ENCODE data around the gene MARCHF3.
"Not testable (repeated sequence)": the region's sequence is repeated elsewhere in the genome, so short reads cannot be mapped to it uniquely, and the experiment has no call there.

Gene MARCHF3

DNA sequence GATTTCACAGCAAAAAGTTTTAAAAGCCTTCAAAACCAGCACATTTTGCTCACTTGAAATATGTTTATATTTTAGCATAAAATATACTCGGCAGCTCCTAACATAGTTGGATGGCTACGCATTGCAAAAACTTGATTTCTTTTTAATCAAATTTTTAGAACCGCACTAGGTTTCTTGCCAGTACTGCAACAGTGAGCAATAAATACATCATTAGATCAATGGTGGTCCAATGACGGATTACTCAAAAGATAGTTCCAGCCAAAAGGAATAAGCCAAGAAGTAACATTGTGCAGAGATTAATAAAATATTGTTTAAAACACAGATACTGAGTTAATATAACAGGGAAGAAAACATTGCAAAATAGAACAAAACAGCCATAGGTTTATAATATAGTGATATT lies 5.5 kb downstream of the MARCHF3 start:
- Histone ChIP-seq H3K27ac (no peak overlapping the region), H3K9me3 (ENCODE audit: severe bottlenecking) (no peaks in the 10 kb centered on the region), H3K36me3 (no peaks in the 10 kb centered on the region), H3K27me3 (ENCODE audit: insufficient read depth, low read depth, severe bottlenecking) (no peaks in the 10 kb centered on the region), H3K4me3 (ENCODE audit: low read depth, low read length) (no peak overlapping the region)
- TF ChIP-seq, protein P1, sequence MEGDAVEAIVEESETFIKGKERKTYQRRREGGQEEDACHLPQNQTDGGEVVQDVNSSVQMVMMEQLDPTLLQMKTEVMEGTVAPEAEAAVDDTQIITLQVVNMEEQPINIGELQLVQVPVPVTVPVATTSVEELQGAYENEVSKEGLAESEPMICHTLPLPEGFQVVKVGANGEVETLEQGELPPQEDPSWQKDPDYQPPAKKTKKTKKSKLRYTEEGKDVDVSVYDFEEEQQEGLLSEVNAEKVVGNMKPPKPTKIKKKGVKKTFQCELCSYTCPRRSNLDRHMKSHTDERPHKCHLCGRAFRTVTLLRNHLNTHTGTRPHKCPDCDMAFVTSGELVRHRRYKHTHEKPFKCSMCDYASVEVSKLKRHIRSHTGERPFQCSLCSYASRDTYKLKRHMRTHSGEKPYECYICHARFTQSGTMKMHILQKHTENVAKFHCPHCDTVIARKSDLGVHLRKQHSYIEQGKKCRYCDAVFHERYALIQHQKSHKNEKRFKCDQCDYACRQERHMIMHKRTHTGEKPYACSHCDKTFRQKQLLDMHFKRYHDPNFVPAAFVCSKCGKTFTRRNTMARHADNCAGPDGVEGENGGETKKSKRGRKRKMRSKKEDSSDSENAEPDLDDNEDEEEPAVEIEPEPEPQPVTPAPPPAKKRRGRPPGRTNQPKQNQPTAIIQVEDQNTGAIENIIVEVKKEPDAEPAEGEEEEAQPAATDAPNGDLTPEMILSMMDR (IDR thresholded peaks at IDR 0.05; ENCODE audit: low read depth, low read length), result no peak
- no peak for DNase-seq

DNA sequence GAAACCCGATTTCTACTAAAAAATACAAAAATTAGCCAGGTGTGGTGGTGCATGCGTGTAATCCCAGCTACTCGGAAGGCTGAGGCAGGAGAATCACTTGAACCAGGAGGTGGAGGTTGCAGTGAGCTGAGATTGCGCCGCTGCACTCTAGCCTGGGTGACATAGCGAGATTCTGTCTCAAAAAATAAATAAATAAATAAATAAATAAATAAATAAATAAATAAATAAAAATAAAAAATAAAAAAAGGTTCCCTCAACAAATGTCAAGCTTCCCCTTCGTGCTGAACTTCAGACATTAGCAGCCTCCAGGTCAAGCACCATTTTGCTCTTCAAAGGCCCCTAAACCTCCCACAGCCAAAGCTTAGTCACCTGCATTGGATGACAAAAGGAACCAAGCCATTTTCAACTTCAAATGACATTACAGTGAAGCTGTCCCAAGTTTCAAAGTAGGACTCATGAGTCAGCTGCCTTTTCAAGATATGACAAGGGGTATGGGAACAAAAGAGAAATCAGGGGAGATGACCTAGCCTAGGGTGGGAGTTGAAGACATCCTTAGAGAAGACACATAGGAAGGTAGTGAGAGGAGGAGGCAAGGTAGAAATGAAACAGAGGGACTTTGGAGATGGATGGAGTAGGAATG lies 6.7 kb downstream of the MARCHF3 start:
- not testable (repeated sequence) for H3K36me3 ChIP-seq; DNase-seq; H3K27ac ChIP-seq; H3K27me3 ChIP-seq (ENCODE audit: insufficient read depth, low read depth, severe bottlenecking); H3K4me3 ChIP-seq (ENCODE audit: low read depth, low read length); H3K9me3 ChIP-seq (ENCODE audit: severe bottlenecking)

DNA sequence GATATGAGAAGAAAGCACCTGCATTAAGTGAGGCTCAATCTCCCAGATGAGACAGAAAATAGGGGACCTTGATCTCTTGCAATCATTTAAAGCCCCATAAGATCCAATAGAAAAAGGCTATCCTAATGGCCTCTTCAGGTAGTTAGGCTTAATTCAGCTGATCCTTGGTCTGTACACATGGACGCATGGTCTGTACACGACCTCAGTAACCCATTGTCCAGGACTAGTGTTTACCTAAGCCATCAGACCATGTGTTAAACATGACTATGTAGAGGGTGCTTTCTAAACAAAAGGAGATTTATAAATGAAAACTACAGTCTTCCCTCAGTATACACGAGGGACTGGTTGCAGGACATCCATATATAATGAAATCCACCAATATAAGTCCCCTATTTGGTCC lies 7.5 kb downstream of the MARCHF3 start:
- no peak overlapping the region for H3K27ac ChIP-seq
- no peaks in the 10 kb centered on the region for H3K36me3 ChIP-seq
- TF ChIP-seq, protein P1 (IDR thresholded peaks at IDR 0.05; ENCODE audit: low read depth, low read length), result no peak
- H3K4me3 ChIP-seq (ENCODE audit: low read depth, low read length), result no peak overlapping the region
- DNase-seq, result no peak
- H3K9me3 ChIP-seq (ENCODE audit: severe bottlenecking), result no peaks in the 10 kb centered on the region
- H3K27me3 ChIP-seq (ENCODE audit: insufficient read depth, low read depth, severe bottlenecking), result no peaks in the 10 kb centered on the region

DNA sequence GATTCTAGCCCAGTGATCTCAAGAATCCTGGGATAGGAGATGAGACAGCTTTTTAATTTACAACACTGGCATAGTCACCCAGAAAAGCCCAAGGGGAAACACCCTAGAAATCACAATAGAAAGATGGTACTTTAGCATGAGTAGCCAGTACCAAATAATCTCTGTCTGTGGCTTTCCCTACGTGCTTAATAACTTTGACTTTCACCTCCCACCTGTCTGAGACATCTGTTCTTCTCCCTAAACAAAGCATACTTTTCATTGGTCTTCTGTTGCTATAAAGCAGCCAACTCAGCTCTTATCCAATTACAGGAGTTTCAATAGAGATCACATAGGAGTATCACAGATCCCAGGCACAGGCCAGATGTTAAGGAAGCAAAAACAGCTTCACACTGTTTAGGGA lies 10.4 kb downstream of the MARCHF3 start:
- Histone ChIP-seq H3K36me3 (no peaks in the 10 kb centered on the region), H3K27ac (no peak overlapping the region), H3K27me3 (ENCODE audit: insufficient read depth, low read depth, severe bottlenecking) (no peaks in the 10 kb centered on the region), H3K9me3 (ENCODE audit: severe bottlenecking) (no peaks in the 10 kb centered on the region), H3K4me3 (ENCODE audit: low read depth, low read length) (no peak overlapping the region)
- TF ChIP-seq, protein P1 (IDR thresholded peaks at IDR 0.05; ENCODE audit: low read depth, low read length), result no peak
- no peak for DNase-seq

DNA sequence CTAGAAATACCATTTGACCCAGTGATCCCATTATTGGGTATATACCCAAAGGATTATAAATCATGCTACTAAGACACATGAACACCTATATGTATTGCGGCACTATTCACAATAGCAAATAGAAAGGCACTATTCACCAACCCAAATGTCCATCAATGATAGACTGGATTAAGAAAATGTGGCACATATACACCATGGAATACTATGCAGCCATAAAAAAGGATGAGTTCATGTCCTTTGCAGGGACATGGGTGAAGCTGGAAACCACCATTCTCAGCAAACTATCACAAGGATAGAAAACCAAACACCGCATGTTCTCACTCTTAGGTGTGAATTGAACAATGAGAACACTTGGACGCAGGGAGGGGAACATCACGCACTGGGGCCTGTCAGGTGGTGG lies 13.6 kb downstream of the MARCHF3 start:
- not testable (repeated sequence) for H3K27me3 ChIP-seq (ENCODE audit: insufficient read depth, low read depth, severe bottlenecking); H3K9me3 ChIP-seq (ENCODE audit: severe bottlenecking); H3K27ac ChIP-seq; DNase-seq; H3K36me3 ChIP-seq; H3K4me3 ChIP-seq (ENCODE audit: low read depth, low read length)

DNA sequence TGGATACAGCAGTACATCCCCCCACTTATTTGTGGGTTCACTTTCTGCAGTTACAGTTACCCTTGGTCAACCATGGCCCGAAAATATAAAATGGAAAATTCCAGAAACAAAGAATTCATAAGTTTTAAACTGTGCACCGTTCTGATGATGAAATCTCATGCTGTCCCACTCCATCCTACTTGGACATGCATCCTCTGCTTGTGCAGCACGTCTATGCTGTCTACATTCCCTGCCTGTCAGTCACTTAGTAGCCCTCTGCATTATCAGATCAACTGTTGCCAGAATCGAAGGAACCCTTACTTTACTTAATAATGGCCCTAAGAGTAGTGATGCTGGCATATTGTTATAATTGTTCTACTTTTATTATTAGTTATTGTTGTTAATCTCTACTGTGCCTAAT lies 14.6 kb downstream of the MARCHF3 start:
- no peaks in the 10 kb centered on the region for H3K36me3 ChIP-seq
- no peaks in the 10 kb centered on the region for H3K9me3 ChIP-seq (ENCODE audit: severe bottlenecking)
- no peaks in the 10 kb centered on the region for H3K27me3 ChIP-seq (ENCODE audit: insufficient read depth, low read depth, severe bottlenecking)
- H3K27ac ChIP-seq, result no peak overlapping the region
- H3K4me3 ChIP-seq (ENCODE audit: low read depth, low read length), result no peak overlapping the region
- no peak for DNase-seq
- TF ChIP-seq, protein P1 (IDR thresholded peaks at IDR 0.05; ENCODE audit: low read depth, low read length), result no peak

DNA sequence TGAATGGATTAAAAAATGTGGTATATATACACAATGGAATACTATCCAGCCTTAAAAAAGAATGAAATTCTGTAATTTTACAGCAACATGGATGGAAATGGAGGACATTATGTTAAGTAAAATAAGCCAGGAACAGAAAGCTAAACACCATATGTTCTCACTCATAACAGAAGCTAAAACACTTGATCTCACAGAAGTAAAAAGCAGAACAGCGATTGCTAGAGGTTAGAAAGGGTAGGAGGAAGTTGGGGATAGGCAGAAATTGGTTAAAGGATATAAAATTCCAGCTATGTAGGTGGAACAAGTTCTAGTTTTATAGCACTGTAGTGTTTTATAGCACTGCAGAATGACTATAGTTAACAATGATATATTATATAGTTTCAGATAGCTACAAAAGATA lies 15.8 kb downstream of the MARCHF3 start:
- TF ChIP-seq, protein P1 (IDR thresholded peaks at IDR 0.05; ENCODE audit: low read depth, low read length), result no peak
- H3K27ac ChIP-seq, result no peak overlapping the region
- H3K4me3 ChIP-seq (ENCODE audit: low read depth, low read length), result no peak overlapping the region
- H3K9me3 ChIP-seq (ENCODE audit: severe bottlenecking), result no peaks in the 10 kb centered on the region
- no peak for DNase-seq
- no peaks in the 10 kb centered on the region for H3K36me3 ChIP-seq
- no peaks in the 10 kb centered on the region for H3K27me3 ChIP-seq (ENCODE audit: insufficient read depth, low read depth, severe bottlenecking)

Data from WERI-Rb-1 (cell line).